H1 (cell line): ENCODE results near the gene LRRC4C. TPM values are rescaled to one million over a fixed set of nuclear protein-coding genes. Genes with fewer than 3 reads are reported as not detected.

ENCODE experiments used
- CTCF ChIA-PET: fragments of 300-600 bp; sonication (Branson Sonifier 250); formaldehyde crosslinking; loops from one replicate; lab custom pipeline; 2021; ENCODE audit not compliant: partially characterized antibody; lab: Charles Lee
- POLR2A ChIA-PET: fragments of 300-600 bp; sonication (Branson Sonifier 250); formaldehyde crosslinking; loops from one replicate; lab custom pipeline; 2021; ENCODE audit warnings: inconsistent platforms; ENCODE audit not compliant: partially characterized antibody; lab: Charles Lee
- DNase-seq, 2 experiments: peaks; one replicate each; pipeline versions ENCODE4 v3.0.0 to v3.0.0-alpha.2; 2010 to 2022; ENCODE audit warnings: low spot score in 2 of 2, low read depth in 1 of 2, mixed read lengths in 1 of 2
- FAIRE-seq: peaks from 2 replicates; lab custom pipeline; 2011; peaks lifted over from hg19 to GRCh38; lab: Jason Lieb, UNC
- H2AFZ ChIP-seq: 2 replicates; pipeline ENCODE4 v1.8.1; 2012; ENCODE audit warnings: low read length, inconsistent platforms
- H2AK5ac ChIP-seq: 2 replicates; pipeline ENCODE4 v1.6.1; 2013; ENCODE audit warnings: low read depth, low read length
- H2BK120ac ChIP-seq: replicated peaks from 2 replicates; pipeline ENCODE3; 2013; ENCODE audit warnings: low read depth, low read length, inconsistent platforms
- H2BK12ac ChIP-seq: 2 replicates; pipeline ENCODE4 v1.6.1; 2013; ENCODE audit warnings: low read depth, low read length
- H2BK15ac ChIP-seq: 2 replicates; pipeline ENCODE4 v1.6.1; 2013; ENCODE audit warnings: low read length
- H2BK20ac ChIP-seq: 2 replicates; pipeline ENCODE4 v1.6.1; 2013; ENCODE audit warnings: low read length
- H2BK5ac ChIP-seq: 2 replicates; pipeline ENCODE4 v1.6.1; 2013; ENCODE audit warnings: low read depth, low read length
- H3K14ac ChIP-seq: 2 replicates; pipeline ENCODE4 v1.6.1; 2013; ENCODE audit warnings: inconsistent platforms; ENCODE audit not compliant: insufficient read length
- H3K18ac ChIP-seq: 2 replicates; pipeline ENCODE4 v1.6.1; 2013; ENCODE audit warnings: low read length; ENCODE audit errors: extremely low read depth
- H3K23ac ChIP-seq: 2 replicates; pipeline ENCODE4 v1.6.1; 2013; ENCODE audit warnings: inconsistent platforms; ENCODE audit not compliant: insufficient read length
- H3K23me2 ChIP-seq: 2 replicates; pipeline ENCODE4 v1.6.1; 2013; ENCODE audit warnings: low read depth, low read length
- H3K27ac ChIP-seq: 2 replicates; pipeline ENCODE4 v1.6.1; 2011; ENCODE audit warnings: low read depth, low read length, inconsistent platforms
- H3K27me3 ChIP-seq, 4 experiments: replicated peaks in 1 of 4; 1 replicate in 1 of 4; 2 replicates in 3 of 4; pipeline versions ENCODE4 v1.6.1 to v1.8.1; 2011 to 2013; ENCODE audit warnings: low read length in 3 of 4, mild to moderate bottlenecking in 3 of 4, inconsistent platforms in 2 of 4, mixed read lengths in 2 of 4, moderate library complexity in 1 of 4; ENCODE audit not compliant: control insufficient read depth in 3 of 4, insufficient read depth in 3 of 4; ENCODE audit errors: extremely low read depth in 1 of 4
- H3K36me3 ChIP-seq, 4 experiments: 2 replicates each; pipeline versions ENCODE4 v1.6.1 to v1.8.1; 2011 to 2013; ENCODE audit warnings: mild to moderate bottlenecking in 4 of 4, low read length in 3 of 4, moderate library complexity in 2 of 4, control low read depth in 1 of 4, inconsistent platforms in 1 of 4; ENCODE audit not compliant: insufficient read depth in 4 of 4, control insufficient read depth in 2 of 4
- H3K4ac ChIP-seq: replicated peaks from 2 replicates; pipeline ENCODE3; 2013; ENCODE audit warnings: low read length, low read depth, mixed read lengths, inconsistent platforms; ENCODE audit not compliant: insufficient read length
- H3K4me1 ChIP-seq, 4 experiments: replicated peaks in 1 of 4; 1 replicate in 1 of 4; 2 replicates in 3 of 4; pipeline versions ENCODE4 v1.6.1 to v1.8.1; 2011 to 2013; ENCODE audit warnings: low read length in 3 of 4, inconsistent platforms in 2 of 4, mixed read lengths in 1 of 4; ENCODE audit not compliant: insufficient read depth in 4 of 4, control insufficient read depth in 3 of 4
- H3K4me2 ChIP-seq, 2 experiments: 2 replicates each; pipeline versions ENCODE4 v1.6.1 to v1.8.1; 2011 to 2013; ENCODE audit warnings: low read depth in 2 of 2, low read length in 2 of 2, control low read depth in 1 of 2, inconsistent platforms in 1 of 2, mild to moderate bottlenecking in 1 of 2; ENCODE audit not compliant: insufficient read depth in 1 of 2
- H3K4me3 ChIP-seq, 4 experiments: fragments of 200-600, 300-600 bp in 1 of 4; sonication (generic), shearing (Covaris generic), sonication (Bioruptor Twin) in 1 of 4; 2 replicates each; pipeline versions ENCODE4 v1.5.1 to v1.8.1; 2011 to 2016; ENCODE audit warnings: low read length in 4 of 4, low read depth in 3 of 4, control low read depth in 2 of 4, inconsistent platforms in 2 of 4, mild to moderate bottlenecking in 2 of 4, mixed read lengths in 1 of 4, moderate library complexity in 1 of 4; ENCODE audit not compliant: insufficient read depth in 2 of 4; ENCODE audit errors: extremely low read depth in 1 of 4
- H3K56ac ChIP-seq: replicated peaks from 2 replicates; pipeline ENCODE3; 2013; ENCODE audit warnings: low read depth, mild to moderate bottlenecking, mixed read lengths, low read length, inconsistent platforms; ENCODE audit not compliant: insufficient read length
- H3K79me1 ChIP-seq: 2 replicates; pipeline ENCODE4 v1.6.1; 2013; ENCODE audit warnings: low read depth, low read length, control low read depth
- H3K79me2 ChIP-seq, 2 experiments: 2 replicates each; pipeline versions ENCODE4 v1.6.1 to v1.8.1; 2012 to 2013; ENCODE audit warnings: low read length in 2 of 2, mild to moderate bottlenecking in 2 of 2, inconsistent platforms in 1 of 2; ENCODE audit not compliant: insufficient read depth in 2 of 2, control insufficient read depth in 1 of 2
- H3K9ac ChIP-seq, 4 experiments: replicated peaks in 1 of 4; 1 replicate in 1 of 4; 2 replicates in 3 of 4; pipeline versions ENCODE4 v1.6.1 to v1.8.1; 2011 to 2013; ENCODE audit warnings: low read depth in 3 of 4, low read length in 3 of 4, control low read depth in 2 of 4, mild to moderate bottlenecking in 2 of 4, moderate library complexity in 2 of 4, inconsistent platforms in 1 of 4; ENCODE audit errors: extremely low read depth in 1 of 4
- H3K9me3 ChIP-seq, 2 experiments: 2 replicates each; pipeline versions ENCODE4 v1.6.1 to v1.8.1; 2012 to 2013; ENCODE audit warnings: mild to moderate bottlenecking in 2 of 2, moderate library complexity in 2 of 2, control low read depth in 1 of 2, inconsistent platforms in 1 of 2, low read depth in 1 of 2, low read length in 1 of 2, mixed read lengths in 1 of 2; ENCODE audit not compliant: insufficient read depth in 2 of 2
- H4K20me1 ChIP-seq, 2 experiments: replicated peaks in 1 of 2; 2 replicates each; pipeline versions ENCODE3 to v1.8.1; 2011 to 2013; ENCODE audit warnings: inconsistent platforms in 2 of 2, low read length in 2 of 2, mild to moderate bottlenecking in 1 of 2; ENCODE audit not compliant: insufficient read depth in 2 of 2, control insufficient read depth in 1 of 2
- H4K5ac ChIP-seq: 2 replicates; pipeline ENCODE4 v1.6.1; 2013; ENCODE audit warnings: low read length, low read depth, mixed read lengths, inconsistent platforms; ENCODE audit not compliant: insufficient read length
- H4K8ac ChIP-seq: 2 replicates; pipeline ENCODE4 v1.8.0; 2013; ENCODE audit warnings: mild to moderate bottlenecking, moderate library complexity, low read length, inconsistent platforms; ENCODE audit not compliant: insufficient read depth; ENCODE audit errors: extremely low read depth
- H4K91ac ChIP-seq: replicated peaks from 2 replicates; pipeline ENCODE3; 2013; ENCODE audit warnings: low read length, mixed read lengths, inconsistent platforms; ENCODE audit not compliant: insufficient read length
- BACH1 ChIP-seq: IDR thresholded peaks from 2 replicates; pipeline ENCODE4 v1.6.1; 2012; ENCODE audit warnings: low read length, improper control_type of control experiment
- BCL11A ChIP-seq, 2 experiments: IDR thresholded peaks; one replicate each; pipeline ENCODE4 v1.6.1; 2011; ENCODE audit warnings: low read depth in 2 of 2, low read length in 2 of 2, mild to moderate bottlenecking in 2 of 2
- CHD2 ChIP-seq: IDR thresholded peaks from 2 replicates; pipeline ENCODE4 v1.6.1; 2012; ENCODE audit warnings: low read length, improper control_type of control experiment
- EGR1 ChIP-seq: IDR thresholded peaks from 2 replicates; pipeline ENCODE4 v1.6.1; 2011; ENCODE audit warnings: low read depth, low read length, borderline replicate concordance
- EP300 ChIP-seq, 2 experiments: IDR thresholded peaks; 1 replicate in 1 of 2; 2 replicates in 1 of 2; pipeline ENCODE4 v1.6.1; 2011 to 2012; ENCODE audit warnings: low read depth in 2 of 2, low read length in 2 of 2, mild to moderate bottlenecking in 2 of 2, borderline replicate concordance in 1 of 2, inconsistent platforms in 1 of 2, moderate library complexity in 1 of 2
- EZH2 ChIP-seq: fragments of 200-600 bp; sonication (generic); IDR thresholded peaks from 2 replicates; pipeline ENCODE4 v1.7.1; 2012; ENCODE audit warnings: low read depth, mild to moderate bottlenecking, moderate library complexity, low read length, inconsistent platforms; ENCODE audit not compliant: severe bottlenecking
- FOSL1 ChIP-seq: IDR thresholded peaks from 2 replicates; pipeline ENCODE4 v1.6.1; 2011; ENCODE audit warnings: mild to moderate bottlenecking, low read depth, low read length, moderate library complexity; ENCODE audit not compliant: insufficient read depth
- GABPA ChIP-seq: IDR thresholded peaks from 2 replicates; pipeline ENCODE4 v1.6.1; 2011; ENCODE audit warnings: mild to moderate bottlenecking, low read length, moderate library complexity, borderline replicate concordance; ENCODE audit not compliant: insufficient read depth
- NRF1 ChIP-seq: IDR thresholded peaks from 2 replicates; pipeline ENCODE4 v1.6.1; 2011; ENCODE audit warnings: mild to moderate bottlenecking, low read depth, low read length, improper control_type of control experiment
- POLR2AphosphoS5 ChIP-seq: IDR thresholded peaks from 2 replicates; pipeline ENCODE4 v1.6.1; 2011; ENCODE audit warnings: low read depth, low read length
- TEAD4 ChIP-seq: IDR thresholded peaks from 2 replicates; pipeline ENCODE4 v1.6.1; 2012; ENCODE audit warnings: low read depth, low read length, inconsistent platforms, mixed read lengths
- YY1 ChIP-seq: IDR thresholded peaks from 2 replicates; pipeline ENCODE4 v1.6.1; 2011; ENCODE audit warnings: low read depth, mild to moderate bottlenecking, low read length
- WGBS, 2 experiments: shearing (Covaris generic) in 1 of 2; methylation state at CpG; one replicate each; pipeline versions ENCODE4 v1.1.6 to v1.1.7; 2013 to 2015; ENCODE audit warnings: low lambda C conversion rate in 2 of 2, mixed read lengths in 2 of 2, inconsistent platforms in 1 of 2, low coverage in 1 of 2, missing lambda C conversion rate in 1 of 2; ENCODE audit not compliant: insufficient replicate concordance in 2 of 2, insufficient coverage in 1 of 2, insufficient read length in 1 of 2; ENCODE audit errors: extremely low coverage in 1 of 2, missing lambda C conversion rate in 1 of 2; 5-methylcytosine and 5-hydroxymethylcytosine counted together
- polyA plus RNA-seq, 7 experiments: library from polyadenylated mRNA; depleted of rRNA in 3 of 7; stranded (reverse) in 5 of 7; unstranded in 2 of 7; fragments of >200 nt in 5 of 7; fragments of 200-250 nt in 2 of 7; gene quantifications; 1 replicate in 5 of 7; 2 replicates in 1 of 7; 4 replicates in 1 of 7; pipeline versions ENCODE4 v1.2.1 to v1.2.3, GENCODE V29; 2011 to 2013; ENCODE audit warnings: missing spikeins in 2 of 7, mixed read lengths in 2 of 7
- total RNA-seq: library from RNA; stranded (reverse); fragmentation: NEBNext Ultra II Directional; extraction: Animal tissue kit (Norgen Biotek cat#: 25700); gene quantifications from 2 replicates; pipeline ENCODE4 v1.2.1, GENCODE V29; 2021
- TF ChIP-seq, protein P1 (sequence below): IDR thresholded peaks from 2 replicates; pipeline ENCODE4 v1.6.1; 2012; ENCODE audit warnings: inconsistent platforms

LRRC4C gene
- total and polyA plus RNA-seq, 2 of the 8 experiments (the other 6 are each of a cell fraction or from before 2014, with no cell fraction given): 0.23 to 2.2 TPM

GRCh38 chr11:40094954-40095353 lies 1364.5 kb downstream of the LRRC4C start:
- no peak overlapping the region for H3K9ac ChIP-seq
- WGBS, 2 experiments: 95% methylated on average over 2 of the region's 2 CpGs; no CpG with 5 or more reads in 1 of the 2 experiments
- H3K9me3 ChIP-seq: no peaks in the 10 kb centered on the region; a peak in 1 of 4 replicates
- no peak for TF ChIP-seq NRF1
- TF ChIP-seq EP300 (IDR thresholded peaks at IDR 0.05; ENCODE audit: borderline replicate concordance in 1 of 2, low read depth in 2 of 2, low read length in 2 of 2): no peak
- no peak for TF ChIP-seq CHD2
- no peak for TF ChIP-seq YY1
- no peak for TF ChIP-seq EGR1
- TF ChIP-seq, protein P1, sequence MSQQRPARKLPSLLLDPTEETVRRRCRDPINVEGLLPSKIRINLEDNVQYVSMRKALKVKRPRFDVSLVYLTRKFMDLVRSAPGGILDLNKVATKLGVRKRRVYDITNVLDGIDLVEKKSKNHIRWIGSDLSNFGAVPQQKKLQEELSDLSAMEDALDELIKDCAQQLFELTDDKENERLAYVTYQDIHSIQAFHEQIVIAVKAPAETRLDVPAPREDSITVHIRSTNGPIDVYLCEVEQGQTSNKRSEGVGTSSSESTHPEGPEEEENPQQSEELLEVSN: no peak
- TF ChIP-seq BACH1: no peak
- no peak for TF ChIP-seq TEAD4
- no peak for TF ChIP-seq EZH2
- no peak for TF ChIP-seq BCL11A (IDR thresholded peaks at IDR 0.05; ENCODE audit: low read depth in 2 of 2, low read length in 2 of 2)
- no peak for TF ChIP-seq FOSL1
- TF ChIP-seq POLR2AphosphoS5: no peak
- no peak for TF ChIP-seq GABPA

More at GRCh38 chr11:40094954-40095353, 1364.5 kb downstream of the LRRC4C start:
- Histone ChIP-seq H3K14ac (no peak overlapping the region), H3K23ac (no peak overlapping the region), H3K4me1 (peaks cover 0 to 4% (median under 1%) of the 10 kb centered on the region in 4 experiments; a peak in 4 of 7 replicates), H2BK15ac (no peak overlapping the region), H3K36me3 (no peaks in the 10 kb centered on the region; a peak in 1 of 8 replicates), H2BK5ac (no peak overlapping the region), H2AK5ac (no peak overlapping the region), H3K23me2 (no peaks in the 10 kb centered on the region), H2BK12ac (no peak overlapping the region), H2AFZ (no peak overlapping the region), H3K56ac (no peak overlapping the region), H3K18ac (no peak overlapping the region), H3K27ac (no peak overlapping the region), H4K8ac (no peak overlapping the region), H2BK120ac (no peak overlapping the region), H2BK20ac (no peak overlapping the region), H3K4me2 (no peak overlapping the region), H3K27me3 (no peaks in the 10 kb centered on the region), H3K4ac (no peak overlapping the region), H4K91ac (no peak overlapping the region), H3K79me1 (no peaks in the 10 kb centered on the region), H3K79me2 (no peaks in the 10 kb centered on the region), H3K4me3 (no peak overlapping the region), H4K20me1 (no peaks in the 10 kb centered on the region), H4K5ac (no peak overlapping the region)
- ChIA-PET CTCF (no interaction called here), POLR2A (no interaction called here)
- DNase-seq: no peak
- FAIRE-seq: no peak
